HAP-1 (cell line): ENCODE data around the gene ARHGEF25.
"Not testable (repeated sequence)": the region's sequence is repeated elsewhere in the genome, so short reads cannot be mapped to it uniquely, and the experiment has no call there.

Experiments
- DNase-seq, 2 experiments: peaks; one replicate each; pipeline ENCODE4 v3.0.0-alpha.2; 2016 to 2020; ENCODE audit warnings: low spot score in 2 of 2
- H3K27me3 ChIP-seq: fragments of 250-450 bp; sonication (Bioruptor Pico); 2 replicates; pipeline ENCODE4 v1.5.1; 2020; ENCODE audit warnings: low read depth, mild to moderate bottlenecking, moderate library complexity
- H3K36me3 ChIP-seq: fragments of 250-450 bp; sonication (Bioruptor Pico); replicated peaks from 2 replicates; pipeline ENCODE4 v1.5.1; 2020; ENCODE audit warnings: mild to moderate bottlenecking
- H3K4me1 ChIP-seq: fragments of 250-450 bp; sonication (Bioruptor Pico); 2 replicates; pipeline ENCODE4 v1.5.1; 2020; ENCODE audit warnings: mild to moderate bottlenecking
- H3K4me3 ChIP-seq: fragments of 250-450 bp; sonication (Bioruptor Pico); 2 replicates; pipeline ENCODE4 v1.5.1; 2020; ENCODE audit warnings: mild to moderate bottlenecking, moderate library complexity
- H3K9me3 ChIP-seq: fragments of 250-450 bp; sonication (Bioruptor Pico); 2 replicates; pipeline ENCODE4 v1.5.1; 2020; ENCODE audit warnings: mild to moderate bottlenecking, moderate library complexity
- in situ Hi-C: fragments of 300-500 bp; cut with MboI; formaldehyde crosslinking; loops from 3 replicates; pipeline ENCODE4 v1.14.3; 2020; ENCODE audit warnings: low sequenced_read_pairs, inconsistent platforms, mixed read lengths

Gene ARHGEF25

GRCh38 chr12:57611108-57611826, at the start of gene ARHGEF25:
Gene ARHGEF25 (plus strand): TSS chr12:57611435. CDS start chr12:57611895, 460 bp downstream.
- in situ Hi-C loops = no loop called here
- Histone ChIP-seq H3K27me3 (no peaks in the 10 kb centered on the region), H3K4me1 (peaks cover 4% of the 10 kb centered on the region), H3K36me3 (peaks cover 11% of the 10 kb centered on the region), H3K4me3 (peak within 1 kb of the TSS; percentile 63), H3K9me3 (no peaks in the 10 kb centered on the region)
- DNase-seq = peak; percentile 72 to 90

- no peaks in the 10 kb centered on the region for H3K9me3 ChIP-seq
- peaks cover 21% of the 10 kb centered on the region for H3K27me3 ChIP-seq
- no peak overlapping the region for H3K4me3 ChIP-seq
- no peaks in the 10 kb centered on the region for H3K4me1 ChIP-seq
- DNase-seq = no peak
- no peaks in the 10 kb centered on the region for H3K36me3 ChIP-seq
- in situ Hi-C loops = no loop called here
Measured at GRCh38 chr12:57563358-57563757, 47.9 kb upstream of the ARHGEF25 start.

GRCh38 chr12:57564178-57564740, 47.0 kb upstream of the ARHGEF25 start:
- no peak for DNase-seq
- no peaks in the 10 kb centered on the region for H3K4me1 ChIP-seq
- H3K4me3 ChIP-seq = no peak overlapping the region
- H3K27me3 ChIP-seq = peaks cover 21% of the 10 kb centered on the region
- no peaks in the 10 kb centered on the region for H3K36me3 ChIP-seq
- in situ Hi-C loops = no loop called here
- no peaks in the 10 kb centered on the region for H3K9me3 ChIP-seq

GRCh38 chr12:57568838-57569237, 42.4 kb upstream of the ARHGEF25 start:
- in situ Hi-C loops = no loop called here
- Histone ChIP-seq H3K4me1 (no peaks in the 10 kb centered on the region), H3K9me3 (no peaks in the 10 kb centered on the region), H3K27me3 (peaks cover 3% of the 10 kb centered on the region; the same call in 1 of the 2 replicates), H3K36me3 (no peaks in the 10 kb centered on the region), H3K4me3 (no peak overlapping the region)
- DNase-seq = no peak

- H3K9me3 ChIP-seq = no peaks in the 10 kb centered on the region
- in situ Hi-C loops = no loop called here
- no peaks in the 10 kb centered on the region for H3K27me3 ChIP-seq
- DNase-seq = no peak
- no peaks in the 10 kb centered on the region for H3K4me1 ChIP-seq
- H3K4me3 ChIP-seq = no peak overlapping the region
- H3K36me3 ChIP-seq = no peaks in the 10 kb centered on the region
Measured at GRCh38 chr12:57569858-57570257, 41.4 kb upstream of the ARHGEF25 start.

DNA sequence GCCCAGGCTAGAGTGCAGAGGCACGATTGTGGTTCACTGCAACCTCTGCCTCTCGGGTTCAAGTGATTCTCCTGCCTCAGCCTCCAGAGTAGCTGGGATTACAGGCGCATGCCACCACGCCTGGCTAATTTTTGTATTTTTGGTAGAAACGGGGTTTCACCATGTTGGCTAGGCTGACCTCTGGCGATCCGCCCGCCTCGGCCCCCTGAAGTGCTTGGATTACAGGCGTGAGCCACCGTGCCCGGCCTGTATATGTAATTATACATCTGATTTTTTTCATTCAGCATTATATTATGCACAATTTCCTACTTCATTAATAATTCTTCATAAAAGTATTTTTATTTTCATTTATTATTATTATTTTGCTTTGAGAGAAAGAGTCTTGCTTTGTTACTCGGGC, 40.8 kb upstream of the ARHGEF25 start:
- DNase-seq, H3K36me3 ChIP-seq, H3K27me3 ChIP-seq, in situ Hi-C loops, H3K4me1 ChIP-seq, H3K9me3 ChIP-seq, H3K4me3 ChIP-seq: not testable (repeated sequence)

DNA sequence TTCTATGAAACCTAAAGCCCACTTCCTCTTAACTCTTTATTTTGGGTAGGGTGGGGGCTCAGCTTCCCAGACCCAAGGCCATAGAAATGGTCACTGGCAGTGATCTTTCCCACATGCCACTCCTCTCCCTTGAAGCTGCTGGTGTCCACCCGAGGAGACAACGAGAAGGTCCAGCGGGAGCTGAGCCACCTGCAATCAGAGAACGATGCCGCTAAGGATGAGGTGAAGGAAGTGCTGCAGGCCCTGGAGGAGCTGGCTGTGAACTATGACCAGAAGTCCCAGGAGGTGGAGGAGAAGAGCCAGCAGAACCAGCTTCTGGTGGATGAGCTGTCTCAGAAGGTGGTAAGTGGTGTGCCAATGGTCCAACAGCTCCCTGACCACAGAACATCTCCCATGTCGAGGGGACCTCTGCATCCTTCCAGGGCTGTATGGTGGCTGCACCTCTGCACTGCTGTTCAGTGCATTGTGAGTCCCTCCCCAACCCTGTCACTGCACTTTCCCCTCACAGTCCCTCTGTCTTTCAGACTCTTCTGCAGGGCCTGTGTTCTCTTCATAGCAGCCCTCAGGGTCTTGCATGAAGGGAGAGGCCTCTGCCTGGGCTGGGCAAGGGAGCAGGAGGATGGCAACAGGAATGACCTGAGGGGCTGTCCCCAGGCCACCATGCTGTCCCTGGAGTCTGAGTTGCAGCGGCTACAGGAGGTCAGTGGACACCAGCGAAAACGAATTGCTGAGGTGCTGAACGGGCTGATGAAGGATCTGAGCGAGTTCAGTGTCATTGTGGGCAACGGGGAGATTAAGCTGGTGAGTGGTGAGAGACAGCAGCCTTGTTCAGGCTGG, 39.1 kb upstream of the ARHGEF25 start:
- Histone ChIP-seq H3K9me3 (no peaks in the 10 kb centered on the region), H3K36me3 (no peaks in the 10 kb centered on the region), H3K4me1 (no peaks in the 10 kb centered on the region), H3K27me3 (no peaks in the 10 kb centered on the region), H3K4me3 (no peak overlapping the region)
- in situ Hi-C loops = no loop called here
- DNase-seq = no peak

DNA sequence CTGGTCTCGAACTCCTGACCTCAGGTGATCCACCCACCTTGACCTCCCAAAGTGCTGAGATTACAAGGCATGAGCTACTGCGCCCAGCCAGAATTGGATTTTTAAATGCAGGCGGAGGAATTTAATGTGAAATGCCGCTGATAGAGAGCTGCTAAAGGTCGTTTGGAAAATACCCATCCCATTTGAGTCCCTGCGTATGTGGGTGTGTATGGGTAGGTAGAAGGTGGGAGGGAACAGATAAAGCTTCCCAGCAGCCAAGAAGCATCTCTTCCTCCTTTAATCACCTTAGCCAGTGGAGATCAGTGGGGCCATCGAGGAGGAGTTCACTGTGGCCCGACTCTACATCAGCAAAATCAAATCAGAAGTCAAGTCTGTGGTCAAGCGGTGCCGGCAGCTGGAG, 36.4 kb upstream of the ARHGEF25 start:
- no peaks in the 10 kb centered on the region for H3K4me1 ChIP-seq
- H3K36me3 ChIP-seq = no peaks in the 10 kb centered on the region
- DNase-seq = no peak
- no peaks in the 10 kb centered on the region for H3K9me3 ChIP-seq
- H3K27me3 ChIP-seq = no peaks in the 10 kb centered on the region
- no peak overlapping the region for H3K4me3 ChIP-seq
- in situ Hi-C loops = no loop called here

GRCh38 chr12:57575771-57576612, 35.2 kb upstream of the ARHGEF25 start:
- Histone ChIP-seq H3K4me1 (no peaks in the 10 kb centered on the region), H3K36me3 (no peaks in the 10 kb centered on the region), H3K4me3 (no peak overlapping the region), H3K9me3 (no peaks in the 10 kb centered on the region), H3K27me3 (no peaks in the 10 kb centered on the region)
- DNase-seq = no peak
- in situ Hi-C loops = no loop called here

GRCh38 chr12:57576613-57577160, 34.5 kb upstream of the ARHGEF25 start:
- no peaks in the 10 kb centered on the region for H3K36me3 ChIP-seq
- no peak overlapping the region for H3K4me3 ChIP-seq
- H3K4me1 ChIP-seq = no peaks in the 10 kb centered on the region
- in situ Hi-C loops = no loop called here
- no peaks in the 10 kb centered on the region for H3K27me3 ChIP-seq
- no peak for DNase-seq
- no peaks in the 10 kb centered on the region for H3K9me3 ChIP-seq

GRCh38 chr12:57577981-57578758, 33.1 kb upstream of the ARHGEF25 start:
- no peaks in the 10 kb centered on the region for H3K36me3 ChIP-seq
- no peak overlapping the region for H3K4me3 ChIP-seq
- no peak for DNase-seq
- no peaks in the 10 kb centered on the region for H3K27me3 ChIP-seq
- no peaks in the 10 kb centered on the region for H3K9me3 ChIP-seq
- in situ Hi-C loops = no loop called here
- H3K4me1 ChIP-seq = no peaks in the 10 kb centered on the region

- no peaks in the 10 kb centered on the region for H3K36me3 ChIP-seq
- no peaks in the 10 kb centered on the region for H3K4me1 ChIP-seq
- no peak overlapping the region for H3K4me3 ChIP-seq
- in situ Hi-C loops = no loop called here
- H3K9me3 ChIP-seq = no peaks in the 10 kb centered on the region
- no peak for DNase-seq
- 0 out of 2 replicates have a peak, but pooled peaks cover under 1% of the 10 kb centered on the region for H3K27me3 ChIP-seq
Measured at GRCh38 chr12:57579011-57579410, 32.2 kb upstream of the ARHGEF25 start.
